Measurements from ENCODE around the gene IL20RB.

Gene IL20RB

GRCh38 chr3:136950623-136951022 is 7.2 kb upstream of the IL20RB start:
- in situ Hi-C loops (cut with MboI; ENCODE audit: low pct_unique_long_range_greater_than_20kb, low sequenced_read_pairs, unreplicated experiment), result no loop called here
- TF ChIP-seq CTCF (IDR thresholded peaks at IDR 0.05; ENCODE audit: extremely low read depth, insufficient read depth, missing control alignments), result no peak
- DNase-seq (ENCODE audit: low spot score), result no peak

GRCh38 chr3:136952292-136952691 is 5.5 kb upstream of the IL20RB start:
- DNase-seq (ENCODE audit: low spot score), result no peak
- TF ChIP-seq CTCF (IDR thresholded peaks at IDR 0.05; ENCODE audit: extremely low read depth, insufficient read depth, missing control alignments), result no peak
- in situ Hi-C loops (cut with MboI; ENCODE audit: low pct_unique_long_range_greater_than_20kb, low sequenced_read_pairs, unreplicated experiment), result no loop called here

- in situ Hi-C loops (cut with MboI; ENCODE audit: low pct_unique_long_range_greater_than_20kb, low sequenced_read_pairs, unreplicated experiment), result no loop called here
- DNase-seq (ENCODE audit: low spot score), result no peak
- TF ChIP-seq CTCF (IDR thresholded peaks at IDR 0.05; ENCODE audit: extremely low read depth, insufficient read depth, missing control alignments), result no peak
Observed at GRCh38 chr3:136954251-136954650, 3.5 kb upstream of the IL20RB start.

GRCh38 chr3:136954980-136955780 is 2.6 kb upstream of the IL20RB start:
- DNase-seq (ENCODE audit: low spot score), result no peak
- no peak for TF ChIP-seq CTCF (IDR thresholded peaks at IDR 0.05; ENCODE audit: extremely low read depth, insufficient read depth, missing control alignments)
- in situ Hi-C loops (cut with MboI; ENCODE audit: low pct_unique_long_range_greater_than_20kb, low sequenced_read_pairs, unreplicated experiment), result no loop called here

GRCh38 chr3:136955813-136956212 is 2.0 kb upstream of the IL20RB start:
- in situ Hi-C loops (cut with MboI; ENCODE audit: low pct_unique_long_range_greater_than_20kb, low sequenced_read_pairs, unreplicated experiment), result no loop called here
- TF ChIP-seq CTCF (IDR thresholded peaks at IDR 0.05; ENCODE audit: extremely low read depth, insufficient read depth, missing control alignments), result no peak
- DNase-seq (ENCODE audit: low spot score), result no peak

GRCh38 chr3:136956971-136957370 is 812 bp upstream of the IL20RB start:
- no peak for TF ChIP-seq CTCF (IDR thresholded peaks at IDR 0.05; ENCODE audit: extremely low read depth, insufficient read depth, missing control alignments)
- DNase-seq (ENCODE audit: low spot score), result no peak
- in situ Hi-C loops (cut with MboI; ENCODE audit: low pct_unique_long_range_greater_than_20kb, low sequenced_read_pairs, unreplicated experiment), result no loop called here

Measured in GM13977 (cell line).